Stimulated activated CD4-positive, alpha-beta T cell treated with anti-CD3 and anti-CD28 coated beads, Interleukin-4, amount 100 ng/mL, for 4 hours (primary cell): ENCODE measurements around the gene KLHDC7A.
"Not testable (repeated sequence)": the region's sequence is repeated elsewhere in the genome, so short reads cannot be mapped to it uniquely, and the experiment has no call there.

Experiments used
- DNase-seq, 2 experiments: peaks; one replicate each; pipeline ENCODE4 v3.0.0-alpha.2; 2020

Gene KLHDC7A

GRCh38 chr1:18480315-18481189 lies at the start of gene KLHDC7A:
KLHDC7A (plus strand) TSS chr1:18480930; CDS start chr1:18480982, 52 bp downstream.
- DNase-seq: no peak

- no peak for DNase-seq
Observed at GRCh38 chr1:18434041-18434440, 46.7 kb upstream of the KLHDC7A start.

- no peak for DNase-seq
Observed at GRCh38 chr1:18440385-18441226, 40.1 kb upstream of the KLHDC7A start.

GRCh38 chr1:18443587-18444520 lies 36.9 kb upstream of the KLHDC7A start:
- DNase-seq: no peak

- DNase-seq: no peak
Observed at GRCh38 chr1:18444563-18444962, 36.2 kb upstream of the KLHDC7A start.

- DNase-seq: no peak
Observed at GRCh38 chr1:18446751-18447150, 34.0 kb upstream of the KLHDC7A start.

- DNase-seq: no peak
Observed at GRCh38 chr1:18447509-18448220, 33.1 kb upstream of the KLHDC7A start.

GRCh38 chr1:18448889-18449288 lies 31.8 kb upstream of the KLHDC7A start:
- no peak for DNase-seq

GRCh38 chr1:18452550-18452949 lies 28.2 kb upstream of the KLHDC7A start:
- DNase-seq: no peak

- no peak for DNase-seq
Observed at GRCh38 chr1:18458133-18459092, 22.3 kb upstream of the KLHDC7A start.

GRCh38 chr1:18461656-18462055 lies 19.1 kb upstream of the KLHDC7A start:
- no peak for DNase-seq

GRCh38 chr1:18462517-18462916 lies 18.2 kb upstream of the KLHDC7A start:
- DNase-seq: not testable (repeated sequence)

GRCh38 chr1:18463063-18463462 lies 17.7 kb upstream of the KLHDC7A start:
- no peak for DNase-seq

- no peak for DNase-seq
Observed at GRCh38 chr1:18463984-18464664, 16.6 kb upstream of the KLHDC7A start.

- no peak for DNase-seq
Observed at GRCh38 chr1:18464665-18465050, 16.1 kb upstream of the KLHDC7A start.

GRCh38 chr1:18466676-18467075 lies 14.1 kb upstream of the KLHDC7A start:
- no peak for DNase-seq

GRCh38 chr1:18468570-18468969 lies 12.2 kb upstream of the KLHDC7A start:
- no peak for DNase-seq

GRCh38 chr1:18469514-18469913 lies 11.2 kb upstream of the KLHDC7A start:
- DNase-seq: no peak

- no peak for DNase-seq
Observed at GRCh38 chr1:18470671-18471355, 9.9 kb upstream of the KLHDC7A start.
